Activated naive CD8-positive, alpha-beta T cell (primary cell): ENCODE measurements around the gene TRA2B.
A peak's percentile ranks its signal among the peaks of the same experiment; 100 is the strongest.

Experiments used
- H3K27ac Mint-ChIP-seq: one replicate; pipeline ENCODE4 v1.8.0; 2021; ENCODE audit warnings: mixed read lengths
- H3K27me3 Mint-ChIP-seq: one replicate; pipeline ENCODE4 v1.8.0; 2021; ENCODE audit warnings: mixed read lengths
- H3K36me3 Mint-ChIP-seq: one replicate; pipeline ENCODE4 v1.8.0; 2021; ENCODE audit warnings: mixed read lengths
- H3K4me1 Mint-ChIP-seq: one replicate; pipeline ENCODE4 v1.8.0; 2021; ENCODE audit warnings: low read depth, mixed read lengths
- H3K4me3 Mint-ChIP-seq: one replicate; pipeline ENCODE4 v1.8.0; 2021; ENCODE audit warnings: mild to moderate bottlenecking, mixed read lengths
- H3K9me3 Mint-ChIP-seq: one replicate; pipeline ENCODE4 v1.8.0; 2021; ENCODE audit warnings: low read depth, mixed read lengths

The TRA2B gene

DNA sequence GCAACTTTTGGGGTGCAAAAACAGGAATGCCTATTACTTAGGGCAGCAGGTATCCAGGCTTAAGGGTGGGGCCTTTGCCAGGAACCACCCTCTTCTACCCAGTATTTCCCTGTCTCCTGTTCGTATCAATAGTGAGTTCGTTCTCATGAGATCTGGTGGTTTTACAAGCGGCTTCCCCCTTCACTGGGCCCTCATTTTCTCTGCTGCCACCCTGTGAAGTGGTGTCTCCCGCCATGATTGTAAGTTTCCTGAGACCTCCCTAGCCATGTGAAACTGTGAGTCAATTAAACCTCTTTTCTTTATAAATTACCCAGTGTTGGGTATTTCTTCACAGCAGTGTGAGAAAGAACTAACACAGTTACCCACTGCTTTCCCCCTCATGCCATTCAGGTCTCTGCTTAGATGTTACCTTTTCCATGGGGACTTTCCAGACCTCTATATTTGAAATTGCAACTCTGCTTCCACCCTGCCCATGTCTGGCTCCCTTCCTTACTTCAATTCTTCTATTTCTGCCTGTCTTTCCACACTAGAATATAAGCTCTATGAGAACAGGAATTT, 23.9 kb upstream of the TRA2B start:
- Mint-ChIP-seq H3K4me1 (peaks cover 5% of the 10 kb centered on the region), H3K27me3 (no peaks in the 10 kb centered on the region), H3K36me3 (peaks cover 9% of the 10 kb centered on the region), H3K4me3 (no peak overlapping the region), H3K9me3 (peaks cover 4% of the 10 kb centered on the region), H3K27ac (no peak overlapping the region)

DNA sequence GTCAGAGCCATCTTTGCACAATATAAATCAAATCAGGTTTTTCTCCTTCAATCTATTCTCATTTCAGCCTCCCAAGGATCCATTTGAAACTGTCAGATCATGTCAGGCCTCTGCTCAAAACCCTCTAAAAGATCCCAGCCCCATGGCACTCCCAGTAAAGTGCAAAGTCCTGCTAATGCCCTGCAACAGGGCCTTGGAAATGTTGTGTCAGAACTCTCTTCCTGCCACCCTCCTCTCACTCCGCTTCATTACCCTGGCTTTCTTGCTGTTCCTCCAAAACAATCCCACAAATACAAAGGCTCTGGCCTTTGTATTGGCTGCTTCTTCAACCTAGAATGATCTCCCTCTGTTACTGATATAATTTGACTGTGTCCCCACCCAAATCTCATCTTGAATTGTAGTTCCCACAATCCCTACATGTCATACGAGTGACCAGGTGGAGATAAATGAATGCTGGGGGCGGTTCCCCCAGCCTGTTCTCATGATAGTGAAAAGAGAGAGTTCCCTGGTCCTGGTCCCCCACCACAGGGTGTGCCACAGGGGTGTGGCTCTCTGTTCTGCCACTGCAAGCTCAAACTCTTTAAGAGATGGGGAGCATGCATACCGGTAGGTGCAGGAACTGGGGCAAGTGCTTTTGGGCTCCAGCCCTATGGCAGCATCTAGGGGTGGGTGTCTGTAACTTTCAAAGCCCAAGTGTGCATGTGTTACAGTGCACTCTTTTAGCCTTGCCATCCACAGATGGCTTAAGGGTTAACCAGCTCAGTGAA, 22.9 kb upstream of the TRA2B start:
- Mint-ChIP-seq H3K36me3 (peaks cover 5% of the 10 kb centered on the region), H3K9me3 (peaks cover 4% of the 10 kb centered on the region), H3K4me3 (no peak overlapping the region), H3K27me3 (no peaks in the 10 kb centered on the region), H3K4me1 (peaks cover 5% of the 10 kb centered on the region), H3K27ac (no peak overlapping the region)

DNA sequence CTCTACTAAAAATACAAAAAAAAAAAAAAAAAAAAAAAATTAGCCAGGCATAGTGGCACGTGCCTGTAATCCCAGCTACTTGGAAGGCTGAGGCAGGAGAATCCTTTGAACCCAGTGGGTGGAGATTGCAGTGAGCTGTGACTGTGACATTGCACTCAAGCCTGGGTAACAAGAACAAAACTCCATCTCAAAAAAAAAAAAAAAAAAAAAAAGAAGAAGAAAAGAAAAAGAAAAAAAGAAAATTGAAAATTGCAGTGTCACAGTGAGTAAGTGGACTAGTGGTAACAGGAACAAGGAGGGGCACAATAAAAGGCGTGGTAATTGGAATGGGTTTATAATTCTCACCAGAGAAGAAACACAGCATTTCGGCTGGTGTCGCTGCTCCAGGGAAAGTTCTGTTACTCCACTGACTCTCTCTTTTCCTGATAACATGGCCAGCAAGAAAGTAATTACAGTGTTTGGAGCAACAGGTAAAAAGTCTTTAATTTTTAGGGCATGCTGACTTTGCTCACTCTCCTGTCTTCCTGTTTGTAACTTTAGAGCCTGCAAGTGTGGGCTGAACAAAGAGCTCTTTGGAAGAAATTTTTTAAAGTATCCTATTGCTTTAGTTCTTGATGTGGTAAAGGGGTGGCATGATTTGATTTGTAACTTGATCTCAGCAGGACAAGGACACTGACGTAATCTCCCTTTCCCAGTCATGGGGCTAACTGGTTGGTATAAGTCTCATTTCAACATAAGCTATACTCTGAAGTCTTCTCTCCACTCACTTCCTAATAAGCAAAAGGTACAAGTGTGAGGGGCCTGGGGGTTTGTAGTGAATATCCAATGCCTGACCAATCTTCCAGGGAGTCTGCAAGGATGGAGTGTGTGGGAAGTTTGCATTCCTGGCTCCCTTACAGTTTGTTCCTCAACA, 22.1 kb upstream of the TRA2B start:
- peaks cover 5% of the 10 kb centered on the region for H3K36me3 Mint-ChIP-seq
- no peak overlapping the region for H3K4me3 Mint-ChIP-seq
- H3K27me3 Mint-ChIP-seq: no peaks in the 10 kb centered on the region
- H3K4me1 Mint-ChIP-seq: peaks cover 5% of the 10 kb centered on the region
- no peaks in the 10 kb centered on the region for H3K9me3 Mint-ChIP-seq
- H3K27ac Mint-ChIP-seq: no peak overlapping the region

- H3K9me3 Mint-ChIP-seq: no peaks in the 10 kb centered on the region
- no peak overlapping the region for H3K4me3 Mint-ChIP-seq
- H3K27me3 Mint-ChIP-seq: no peaks in the 10 kb centered on the region
- no peaks in the 10 kb centered on the region for H3K36me3 Mint-ChIP-seq
- H3K4me1 Mint-ChIP-seq: peaks cover 5% of the 10 kb centered on the region
- peak overlapping the region; percentile 67 for H3K27ac Mint-ChIP-seq
Measured at GRCh38 chr3:185958626-185959025, 20.8 kb upstream of the TRA2B start.

DNA sequence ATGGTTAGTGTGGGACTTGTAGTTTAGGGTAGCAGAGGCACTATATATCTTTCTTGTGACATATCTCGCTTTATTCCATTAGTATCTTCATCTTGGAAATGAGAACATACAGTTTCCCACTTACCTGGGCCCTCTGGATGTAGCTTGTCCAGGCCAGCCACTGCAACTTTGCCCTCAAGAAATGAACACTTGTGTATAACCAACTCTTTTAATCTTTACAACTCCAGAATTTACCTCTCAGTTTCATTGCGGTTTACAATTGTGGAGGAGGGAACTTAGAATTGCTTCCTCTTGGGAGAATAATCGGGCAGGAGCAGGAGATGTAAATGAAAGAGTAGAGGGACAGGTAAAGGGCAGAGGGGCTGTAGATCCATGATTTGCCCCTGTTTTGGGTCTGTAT, 18.4 kb upstream of the TRA2B start:
- Mint-ChIP-seq H3K27me3 (no peaks in the 10 kb centered on the region), H3K36me3 (no peaks in the 10 kb centered on the region), H3K4me1 (peaks cover 5% of the 10 kb centered on the region), H3K4me3 (no peak overlapping the region), H3K9me3 (no peaks in the 10 kb centered on the region), H3K27ac (no peak overlapping the region)

DNA sequence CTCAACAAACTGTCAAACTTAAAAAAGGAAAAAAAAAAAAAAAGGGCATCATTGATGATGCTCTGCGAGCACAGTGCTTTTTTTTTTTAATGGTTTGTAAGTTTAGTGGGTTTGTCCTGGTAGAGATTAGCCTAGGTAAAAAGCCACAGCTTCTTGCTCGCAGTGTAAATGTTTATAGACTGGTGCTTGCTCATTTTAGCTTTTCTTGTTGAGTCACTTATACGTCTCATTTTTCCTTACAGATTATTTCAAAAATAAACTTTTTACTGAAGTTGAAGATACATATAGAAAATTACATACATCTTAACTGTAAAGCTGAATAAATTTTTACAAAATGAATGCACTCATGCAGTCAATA, 16.5 kb upstream of the TRA2B start:
- Mint-ChIP-seq H3K9me3 (no peaks in the 10 kb centered on the region), H3K4me3 (no peak overlapping the region), H3K27ac (no peak overlapping the region), H3K4me1 (peaks cover 5% of the 10 kb centered on the region), H3K36me3 (no peaks in the 10 kb centered on the region), H3K27me3 (no peaks in the 10 kb centered on the region)

DNA sequence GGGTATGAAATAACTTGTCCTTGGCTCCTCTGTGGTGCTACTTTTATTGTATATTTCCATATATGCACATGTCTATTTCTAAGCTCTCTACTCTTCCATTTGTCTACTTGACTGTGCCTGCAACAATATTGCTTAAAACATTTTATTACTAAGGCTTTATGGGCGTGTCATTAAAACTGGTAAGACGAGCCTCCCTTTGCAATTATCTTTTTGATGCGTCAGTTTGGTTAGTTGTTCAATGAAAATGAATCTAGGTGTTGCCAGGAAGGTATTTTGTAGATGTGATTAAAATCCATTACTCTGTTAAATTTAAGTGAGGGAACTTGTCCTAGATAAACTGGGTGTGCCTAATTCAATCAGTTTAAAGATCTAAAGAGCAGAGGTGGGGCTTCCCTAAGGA, 12.9 kb upstream of the TRA2B start:
- Mint-ChIP-seq H3K4me3 (no peak overlapping the region), H3K27me3 (peaks cover 1% of the 10 kb centered on the region), H3K9me3 (no peaks in the 10 kb centered on the region), H3K27ac (no peak overlapping the region), H3K4me1 (no peaks in the 10 kb centered on the region), H3K36me3 (no peaks in the 10 kb centered on the region)

DNA sequence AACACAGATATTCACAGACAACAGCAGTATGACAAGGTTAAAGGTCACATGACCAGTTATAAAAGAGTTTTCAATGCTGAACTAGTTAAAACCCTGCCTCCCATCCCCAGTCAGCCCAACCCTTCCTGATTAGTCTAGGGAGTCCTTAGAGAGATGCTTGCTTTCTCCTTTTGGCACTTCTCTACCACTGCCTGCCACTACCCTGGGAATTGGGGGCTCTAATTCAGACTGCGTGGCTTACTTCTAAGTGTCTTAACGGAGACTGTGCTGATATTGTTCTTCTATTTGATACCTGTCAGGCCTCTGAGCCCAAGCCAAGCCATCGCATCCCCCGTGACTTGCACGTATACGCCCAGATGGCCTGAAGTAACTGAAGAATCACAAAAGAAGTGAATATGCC, 11.7 kb upstream of the TRA2B start:
- no peak overlapping the region for H3K4me3 Mint-ChIP-seq
- H3K36me3 Mint-ChIP-seq: no peaks in the 10 kb centered on the region
- no peak overlapping the region for H3K27ac Mint-ChIP-seq

GRCh38 chr3:185948292-185948691, 10.5 kb upstream of the TRA2B start:
- H3K9me3 Mint-ChIP-seq: no peaks in the 10 kb centered on the region
- H3K4me3 Mint-ChIP-seq: no peak overlapping the region
- H3K27me3 Mint-ChIP-seq: peaks cover 1% of the 10 kb centered on the region
- H3K4me1 Mint-ChIP-seq: peaks cover 9% of the 10 kb centered on the region
- H3K36me3 Mint-ChIP-seq: no peaks in the 10 kb centered on the region
- no peak overlapping the region for H3K27ac Mint-ChIP-seq

More for the DNA sequence above, 11.7 kb upstream of the TRA2B start:
- no peaks in the 10 kb centered on the region for H3K4me1 Mint-ChIP-seq
- peaks cover 1% of the 10 kb centered on the region for H3K27me3 Mint-ChIP-seq
- H3K9me3 Mint-ChIP-seq: no peaks in the 10 kb centered on the region

DNA sequence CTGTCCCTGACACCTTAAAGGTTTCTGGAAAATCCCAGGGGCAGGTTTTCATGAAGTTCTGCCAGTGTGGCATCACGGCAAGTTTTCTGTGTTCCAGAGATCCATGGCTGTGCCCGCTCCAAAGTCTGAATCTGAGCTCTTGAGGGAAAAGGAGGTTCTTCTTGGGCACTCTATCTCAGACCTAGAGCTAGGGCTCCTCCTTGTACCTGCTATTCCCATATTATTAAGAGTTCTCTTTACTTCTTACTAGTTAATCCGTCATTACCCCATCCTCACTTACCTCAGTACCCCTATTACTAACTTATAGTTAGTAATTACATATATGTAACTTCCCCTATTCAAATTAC, 5.9 kb upstream of the TRA2B start:
- peaks cover 1% of the 10 kb centered on the region for H3K27me3 Mint-ChIP-seq
- no peak overlapping the region for H3K4me3 Mint-ChIP-seq
- H3K27ac Mint-ChIP-seq: no peak overlapping the region
- H3K36me3 Mint-ChIP-seq: no peaks in the 10 kb centered on the region
- peaks cover 17% of the 10 kb centered on the region for H3K4me1 Mint-ChIP-seq
- no peaks in the 10 kb centered on the region for H3K9me3 Mint-ChIP-seq

- H3K36me3 Mint-ChIP-seq: peaks cover 2% of the 10 kb centered on the region
- peaks cover 3% of the 10 kb centered on the region for H3K9me3 Mint-ChIP-seq
- peaks cover 1% of the 10 kb centered on the region for H3K27me3 Mint-ChIP-seq
- no peak overlapping the region for H3K27ac Mint-ChIP-seq
- H3K4me3 Mint-ChIP-seq: peak overlapping the region; percentile 35
- peaks cover 20% of the 10 kb centered on the region for H3K4me1 Mint-ChIP-seq
Measured at GRCh38 chr3:185942907-185943759, 5.3 kb upstream of the TRA2B start.

- H3K27ac Mint-ChIP-seq: no peak overlapping the region
- peaks cover 21% of the 10 kb centered on the region for H3K4me1 Mint-ChIP-seq
- H3K4me3 Mint-ChIP-seq: no peak overlapping the region
- peaks cover 2% of the 10 kb centered on the region for H3K36me3 Mint-ChIP-seq
- no peaks in the 10 kb centered on the region for H3K27me3 Mint-ChIP-seq
- H3K9me3 Mint-ChIP-seq: peaks cover 4% of the 10 kb centered on the region
Measured at GRCh38 chr3:185942396-185942795, 4.6 kb upstream of the TRA2B start.

DNA sequence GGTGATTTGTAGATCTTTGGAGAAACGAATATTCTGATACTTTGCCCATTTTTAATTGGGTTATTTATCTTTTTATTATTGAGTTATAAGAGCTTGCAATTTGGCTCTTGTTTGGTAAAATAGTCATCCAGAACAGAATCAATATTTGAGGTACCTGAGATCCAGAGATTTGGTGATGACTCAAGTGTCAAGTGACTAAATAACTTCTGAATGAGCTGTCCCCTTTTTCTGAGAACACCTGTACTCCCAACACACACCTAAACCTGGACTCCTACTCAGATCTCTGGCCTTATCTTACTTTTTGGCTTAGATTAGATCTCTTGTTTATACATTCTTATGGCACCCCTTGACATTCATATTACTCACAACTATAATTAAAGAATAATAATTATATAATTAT, 3.1 kb upstream of the TRA2B start:
- no peak overlapping the region for H3K4me3 Mint-ChIP-seq
- H3K4me1 Mint-ChIP-seq: peaks cover 21% of the 10 kb centered on the region
- H3K27ac Mint-ChIP-seq: no peak overlapping the region
- peaks cover 10% of the 10 kb centered on the region for H3K36me3 Mint-ChIP-seq
- peaks cover 4% of the 10 kb centered on the region for H3K9me3 Mint-ChIP-seq
- no peaks in the 10 kb centered on the region for H3K27me3 Mint-ChIP-seq

DNA sequence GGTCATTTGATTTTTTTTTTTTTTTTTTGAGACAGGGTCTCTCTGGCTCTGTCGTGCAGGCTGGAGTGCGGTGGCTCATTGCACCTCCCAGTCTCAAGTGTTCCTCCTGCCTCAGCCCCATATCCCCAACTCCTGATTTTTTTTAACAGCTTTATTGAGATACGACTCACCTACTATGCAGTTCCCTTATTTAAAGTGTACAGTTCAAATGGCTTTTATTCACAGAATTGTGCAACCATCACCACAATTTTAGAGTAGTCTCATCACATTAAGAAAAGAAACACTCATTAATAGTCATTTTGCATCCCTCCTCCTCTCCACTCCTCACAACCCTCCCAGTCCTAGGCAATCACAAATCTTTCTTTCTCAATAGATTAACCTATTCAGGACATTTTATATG, 1.9 kb upstream of the TRA2B start:
- Mint-ChIP-seq H3K36me3 (peaks cover 21% of the 10 kb centered on the region), H3K9me3 (peaks cover 4% of the 10 kb centered on the region), H3K4me1 (peaks cover 24% of the 10 kb centered on the region), H3K27me3 (no peaks in the 10 kb centered on the region), H3K27ac (no peak overlapping the region), H3K4me3 (no peak overlapping the region)
